BLaER1 (cell line): ENCODE measurements around the gene MBP.

Source experiments
- H3K27ac ChIP-seq: shearing (Covaris generic); formaldehyde crosslinking; 2 replicates; pipeline ENCODE4 v1.8.1; 2022
- H3K27me3 ChIP-seq: shearing (Covaris generic); formaldehyde crosslinking; 2 replicates; pipeline ENCODE4 v1.8.1; 2022
- H3K36me3 ChIP-seq: shearing (Covaris generic); formaldehyde crosslinking; 2 replicates; pipeline ENCODE4 v1.8.1; 2022
- H3K4me1 ChIP-seq: shearing (Covaris generic); formaldehyde crosslinking; 2 replicates; pipeline ENCODE4 v1.8.1; 2022
- H3K4me2 ChIP-seq: shearing (Covaris generic); formaldehyde crosslinking; 2 replicates; pipeline ENCODE4 v1.8.1; 2022
- H3K4me3 ChIP-seq: shearing (Covaris generic); formaldehyde crosslinking; 2 replicates; pipeline ENCODE4 v1.8.1; 2022
- H3K9ac ChIP-seq: shearing (Covaris generic); formaldehyde crosslinking; 2 replicates; pipeline ENCODE4 v1.8.1; 2022
- H3K9me3 ChIP-seq: shearing (Covaris generic); formaldehyde crosslinking; 2 replicates; pipeline ENCODE4 v1.8.1; 2022
- H4K20me1 ChIP-seq: shearing (Covaris generic); formaldehyde crosslinking; 2 replicates; pipeline ENCODE4 v1.8.1; 2022
- Cebpa-rat ChIP-seq: shearing (Covaris generic); IDR thresholded peaks from 2 replicates; pipeline ENCODE4 v1.8.1; 2022

The MBP gene

GRCh38 chr18:77078690-77079070 lies 53.9 kb downstream of the MBP start:
- Histone ChIP-seq H3K9ac (no peak overlapping the region), H3K4me1 (peaks cover 39% of the 10 kb centered on the region), H3K27ac (peak overlapping the region; percentile 38; the same call in 1 of the 2 replicates)

GRCh38 chr18:77077941-77078689 lies 54.5 kb downstream of the MBP start:
- H3K4me1 ChIP-seq = peaks cover 39% of the 10 kb centered on the region
- H3K36me3 ChIP-seq = peaks cover 69% of the 10 kb centered on the region
- H3K4me3 ChIP-seq = no peak overlapping the region
- no peak overlapping the region for H3K4me2 ChIP-seq
- no peak overlapping the region for H3K9ac ChIP-seq
- no peaks in the 10 kb centered on the region for H3K27me3 ChIP-seq
- H3K27ac ChIP-seq = peak overlapping the region; percentile 38; the same call in 1 of the 2 replicates
- peaks cover 10% of the 10 kb centered on the region; the same call in 1 of the 2 replicates for H3K9me3 ChIP-seq
- TF ChIP-seq Cebpa-rat = no peak
- H4K20me1 ChIP-seq = peaks cover 100% of the 10 kb centered on the region

More at GRCh38 chr18:77078690-77079070, 53.9 kb downstream of the MBP start:
- Histone ChIP-seq H3K4me2 (no peak overlapping the region), H3K9me3 (peaks cover 16% of the 10 kb centered on the region), H3K4me3 (no peak overlapping the region), H3K36me3 (peaks cover 69% of the 10 kb centered on the region), H4K20me1 (peaks cover 96% of the 10 kb centered on the region), H3K27me3 (no peaks in the 10 kb centered on the region)
- no peak for TF ChIP-seq Cebpa-rat

GRCh38 chr18:77077401-77077800 lies 55.2 kb downstream of the MBP start:
- Histone ChIP-seq H3K9ac (no peak overlapping the region), H3K9me3 (peaks cover 3% of the 10 kb centered on the region; the same call in 1 of the 2 replicates), H3K27me3 (no peaks in the 10 kb centered on the region), H3K4me1 (peaks cover 34% of the 10 kb centered on the region), H4K20me1 (peaks cover 100% of the 10 kb centered on the region), H3K27ac (no peak overlapping the region), H3K4me2 (no peak overlapping the region), H3K36me3 (peaks cover 67% of the 10 kb centered on the region), H3K4me3 (no peak overlapping the region)
- TF ChIP-seq Cebpa-rat = no peak

GRCh38 chr18:77076111-77076510 lies 56.5 kb downstream of the MBP start:
- Histone ChIP-seq H3K9ac (no peak overlapping the region), H3K4me3 (no peak overlapping the region), H3K36me3 (peaks cover 77% of the 10 kb centered on the region), H4K20me1 (peaks cover 100% of the 10 kb centered on the region), H3K9me3 (no peaks in the 10 kb centered on the region), H3K27me3 (no peaks in the 10 kb centered on the region), H3K27ac (no peak overlapping the region), H3K4me1 (peaks cover 22% of the 10 kb centered on the region), H3K4me2 (no peak overlapping the region)
- no peak for TF ChIP-seq Cebpa-rat

- peaks cover 100% of the 10 kb centered on the region for H4K20me1 ChIP-seq
- H3K36me3 ChIP-seq = peaks cover 94% of the 10 kb centered on the region
- H3K4me1 ChIP-seq = peaks cover 23% of the 10 kb centered on the region
- H3K9ac ChIP-seq = no peak overlapping the region
- no peaks in the 10 kb centered on the region for H3K9me3 ChIP-seq
- no peak overlapping the region for H3K4me3 ChIP-seq
- H3K27ac ChIP-seq = no peak overlapping the region
- no peak overlapping the region for H3K4me2 ChIP-seq
- no peak for TF ChIP-seq Cebpa-rat
- H3K27me3 ChIP-seq = no peaks in the 10 kb centered on the region
Measured at GRCh38 chr18:77074431-77074830, 58.2 kb downstream of the MBP start.

GRCh38 chr18:77073336-77074093 lies 59.1 kb downstream of the MBP start:
- TF ChIP-seq Cebpa-rat = no peak
- no peak overlapping the region for H3K4me3 ChIP-seq
- H3K27me3 ChIP-seq = no peaks in the 10 kb centered on the region
- H3K9me3 ChIP-seq = no peaks in the 10 kb centered on the region
- H3K27ac ChIP-seq = no peak overlapping the region
- no peak overlapping the region for H3K9ac ChIP-seq
- H3K4me2 ChIP-seq = no peak overlapping the region
- H4K20me1 ChIP-seq = peaks cover 100% of the 10 kb centered on the region
- H3K36me3 ChIP-seq = peaks cover 89% of the 10 kb centered on the region
- peaks cover 32% of the 10 kb centered on the region for H3K4me1 ChIP-seq

- no peak overlapping the region for H3K4me3 ChIP-seq
- no peak for TF ChIP-seq Cebpa-rat
- H3K4me1 ChIP-seq = peaks cover 41% of the 10 kb centered on the region
- no peaks in the 10 kb centered on the region for H3K27me3 ChIP-seq
- peaks cover 83% of the 10 kb centered on the region for H3K36me3 ChIP-seq
- no peak overlapping the region for H3K4me2 ChIP-seq
- H3K27ac ChIP-seq = no peak overlapping the region
- peaks cover 100% of the 10 kb centered on the region for H4K20me1 ChIP-seq
- no peak overlapping the region for H3K9ac ChIP-seq
- H3K9me3 ChIP-seq = no peaks in the 10 kb centered on the region
Measured at GRCh38 chr18:77072566-77072965, 60.0 kb downstream of the MBP start.

GRCh38 chr18:77071711-77072292 lies 60.8 kb downstream of the MBP start:
- no peak overlapping the region for H3K27ac ChIP-seq
- peaks cover 100% of the 10 kb centered on the region for H4K20me1 ChIP-seq
- H3K9ac ChIP-seq = no peak overlapping the region
- no peak for TF ChIP-seq Cebpa-rat
- H3K4me3 ChIP-seq = no peak overlapping the region
- H3K36me3 ChIP-seq = peaks cover 84% of the 10 kb centered on the region
- no peak overlapping the region for H3K4me2 ChIP-seq
- H3K9me3 ChIP-seq = no peaks in the 10 kb centered on the region
- peaks cover 49% of the 10 kb centered on the region for H3K4me1 ChIP-seq
- H3K27me3 ChIP-seq = no peaks in the 10 kb centered on the region

GRCh38 chr18:77071061-77071460 lies 61.5 kb downstream of the MBP start:
- H3K9ac ChIP-seq = no peak overlapping the region
- peaks cover 83% of the 10 kb centered on the region for H3K36me3 ChIP-seq
- H3K4me2 ChIP-seq = no peak overlapping the region
- no peak for TF ChIP-seq Cebpa-rat
- H4K20me1 ChIP-seq = peaks cover 98% of the 10 kb centered on the region
- no peaks in the 10 kb centered on the region for H3K9me3 ChIP-seq
- H3K27me3 ChIP-seq = no peaks in the 10 kb centered on the region
- H3K4me3 ChIP-seq = no peak overlapping the region
- peaks cover 50% of the 10 kb centered on the region for H3K4me1 ChIP-seq
- H3K27ac ChIP-seq = no peak overlapping the region

- H3K4me3 ChIP-seq = no peak overlapping the region
- H3K27me3 ChIP-seq = no peaks in the 10 kb centered on the region
- H4K20me1 ChIP-seq = peaks cover 98% of the 10 kb centered on the region
- H3K36me3 ChIP-seq = peaks cover 83% of the 10 kb centered on the region
- no peak overlapping the region for H3K9ac ChIP-seq
- peaks cover 53% of the 10 kb centered on the region for H3K4me1 ChIP-seq
- no peak overlapping the region for H3K4me2 ChIP-seq
- no peaks in the 10 kb centered on the region for H3K9me3 ChIP-seq
- no peak for TF ChIP-seq Cebpa-rat
- H3K27ac ChIP-seq = no peak overlapping the region
Measured at GRCh38 chr18:77070627-77071026, 62.0 kb downstream of the MBP start.
